HG03039 (cell line): Measurements from ENCODE around the gene GRHPR.
"Not testable (repeated sequence)": the region's sequence is repeated elsewhere in the genome, so short reads cannot be mapped to it uniquely, and the experiment has no call there.

Source experiments
- ATAC-seq: cut with Tn5 transposase; IDR thresholded peaks from one replicate; pipeline ENCODE4 v1.9.1; 2021; ENCODE audit warnings: mild to moderate bottlenecking, moderate library complexity; ENCODE audit not compliant: unreplicated experiment

Gene GRHPR

DNA sequence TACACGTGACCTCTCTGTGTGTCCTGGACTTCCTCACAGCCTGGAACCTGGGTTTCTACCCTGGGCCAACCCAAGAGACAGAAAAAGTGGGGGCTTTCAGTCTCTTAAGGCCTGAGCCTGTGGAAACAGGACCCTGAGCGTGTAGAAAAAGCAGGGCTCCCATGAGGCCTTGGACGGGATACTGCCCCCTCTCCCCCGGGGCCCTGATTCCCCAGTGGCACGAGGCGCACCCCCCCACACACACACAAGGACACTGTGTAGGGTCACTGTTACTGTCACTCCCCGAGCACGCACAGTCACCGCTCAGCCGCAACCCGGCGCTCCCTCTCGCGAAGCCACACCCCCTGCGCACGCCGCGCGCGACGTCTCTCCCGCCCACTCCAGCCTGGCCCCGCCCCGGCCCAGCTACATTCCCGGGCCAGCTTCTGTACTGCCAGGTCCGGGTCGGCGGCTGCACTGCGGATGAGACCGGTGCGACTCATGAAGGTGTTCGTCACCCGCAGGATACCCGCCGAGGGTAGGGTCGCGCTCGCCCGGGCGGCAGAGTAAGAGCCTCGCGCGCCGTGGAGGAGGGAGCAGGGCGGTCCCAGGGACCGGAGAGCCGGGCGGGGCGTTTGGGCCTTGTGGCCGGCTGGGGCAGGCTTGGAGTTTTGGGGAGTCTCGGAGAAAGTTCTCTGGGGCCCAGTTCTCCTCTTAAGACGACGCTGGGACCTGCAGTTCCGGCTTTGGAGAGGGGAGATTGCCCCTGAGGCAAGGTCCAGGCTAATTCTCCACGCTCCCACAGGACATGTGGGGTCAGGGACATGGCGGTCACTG lies at the start of gene GRHPR:
GRHPR (plus strand) TSS at position 408 of the 816 bp plus-strand sequence; CDS start at position 463, 55 bp downstream.
- peak; percentile 92 for ATAC-seq

DNA sequence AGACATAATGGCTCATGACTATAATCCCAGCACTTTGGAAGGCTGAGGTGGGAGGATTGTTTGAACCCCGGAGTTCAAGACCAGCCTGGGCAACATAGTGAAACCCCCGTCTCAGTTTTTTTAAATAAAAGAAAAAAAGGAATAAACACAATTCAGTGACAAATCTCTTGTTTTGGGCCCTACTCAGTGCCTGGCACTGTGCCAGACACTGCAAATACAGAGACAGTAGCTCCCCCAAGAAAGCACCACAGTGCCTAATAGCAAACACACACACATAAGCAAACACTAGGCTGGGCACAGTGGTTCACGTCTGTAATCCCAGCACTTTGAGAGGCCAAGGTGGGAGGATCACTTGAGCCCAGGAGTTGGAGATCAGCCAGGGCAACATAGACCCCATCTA lies 49.7 kb upstream of the GRHPR start:
- no peak for ATAC-seq

- ATAC-seq: no peak
Measured at GRCh38 chr9:37373621-37374020, 48.9 kb upstream of the GRHPR start.

GRCh38 chr9:37374892-37375291 lies 47.6 kb upstream of the GRHPR start:
- ATAC-seq: no peak

DNA sequence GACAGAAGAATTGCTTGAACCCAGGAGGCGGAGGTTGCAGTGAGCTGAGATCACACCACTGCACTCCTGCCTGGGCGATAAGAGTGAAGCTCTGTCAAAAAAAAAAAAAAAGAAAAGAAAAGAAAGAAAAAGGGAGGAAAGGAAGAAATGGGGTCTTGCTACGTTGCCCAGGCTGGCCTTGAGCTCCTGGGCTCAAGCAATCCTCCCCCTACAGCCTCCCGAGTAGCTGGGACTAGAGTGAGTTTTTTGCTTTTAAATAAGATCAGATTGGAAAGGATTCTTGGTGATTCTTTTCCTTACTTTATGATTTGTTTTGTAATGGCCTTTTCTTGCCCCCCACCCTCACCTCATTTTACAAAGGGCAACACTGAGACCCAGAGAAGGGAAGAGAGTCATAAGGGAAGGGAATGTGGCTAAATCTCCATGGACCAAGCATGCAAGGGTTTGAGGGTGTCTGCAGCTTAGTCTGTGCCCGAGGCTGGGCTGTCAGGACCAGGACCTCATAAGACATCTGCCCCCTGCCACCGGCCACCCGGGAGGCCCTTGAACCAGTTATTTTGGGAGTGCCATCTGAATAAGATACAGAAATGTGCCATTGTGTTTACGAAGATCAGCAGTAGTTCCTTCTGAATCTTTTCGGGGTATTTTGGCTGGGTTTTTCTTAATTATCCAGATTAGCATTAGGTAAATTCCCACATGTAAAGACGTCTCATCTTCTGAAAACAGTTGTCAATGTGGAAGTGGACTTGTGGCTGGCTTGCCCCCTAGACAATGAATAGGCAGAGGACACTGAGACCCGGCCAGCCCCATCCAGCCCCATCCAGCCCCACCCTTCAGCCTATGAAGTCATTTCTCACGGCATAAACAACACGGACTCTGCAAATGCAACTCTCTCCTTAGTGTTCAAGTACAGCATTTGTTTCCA lies 44.5 kb upstream of the GRHPR start:
- ATAC-seq: no peak

DNA sequence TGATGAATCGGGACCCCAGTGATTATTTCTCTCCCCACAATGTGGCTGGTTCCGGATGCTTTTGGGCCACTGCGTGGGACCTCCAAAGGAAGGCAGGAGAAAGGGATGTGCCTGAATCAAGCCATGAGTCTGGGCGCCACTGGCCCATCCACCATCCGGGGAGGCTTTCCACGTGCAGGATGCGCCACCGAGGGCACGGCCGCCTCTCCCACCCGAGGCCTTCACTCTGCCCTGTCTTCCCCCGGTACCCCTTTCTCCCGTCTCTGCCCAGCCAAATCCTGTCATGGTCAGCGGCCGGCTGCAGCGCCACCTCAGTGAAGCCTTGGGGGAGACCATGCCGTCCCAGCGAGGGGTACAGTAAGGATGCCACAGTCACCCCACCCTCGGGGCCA lies 43.9 kb upstream of the GRHPR start:
- no peak for ATAC-seq

GRCh38 chr9:37379835-37380234 lies 42.7 kb upstream of the GRHPR start:
- ATAC-seq: no peak

- ATAC-seq: no peak
Measured at GRCh38 chr9:37380570-37380969, 41.9 kb upstream of the GRHPR start.

- ATAC-seq: no peak
Measured at GRCh38 chr9:37381094-37381741, 41.3 kb upstream of the GRHPR start.

- ATAC-seq: no peak
Measured at GRCh38 chr9:37382161-37382981, 40.1 kb upstream of the GRHPR start.

DNA sequence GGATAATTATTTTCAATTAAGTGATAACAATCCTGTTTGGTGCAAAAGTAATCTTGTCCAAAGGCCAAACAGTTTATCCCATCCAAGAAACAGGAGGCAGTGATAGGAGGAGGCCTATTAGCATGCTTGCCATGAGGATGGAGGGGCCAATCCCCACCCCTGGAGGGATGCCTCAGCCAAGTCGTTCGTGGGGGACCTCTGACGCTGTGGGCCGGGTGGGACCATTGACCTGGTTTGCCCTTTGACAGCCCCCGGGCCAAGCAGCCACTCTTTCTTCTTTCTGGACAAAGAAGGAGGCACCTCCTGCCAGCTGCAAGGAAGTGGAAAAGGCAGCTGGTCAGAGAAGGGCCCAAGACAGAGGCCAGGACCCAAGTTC lies 39.5 kb upstream of the GRHPR start:
- no peak for ATAC-seq

DNA sequence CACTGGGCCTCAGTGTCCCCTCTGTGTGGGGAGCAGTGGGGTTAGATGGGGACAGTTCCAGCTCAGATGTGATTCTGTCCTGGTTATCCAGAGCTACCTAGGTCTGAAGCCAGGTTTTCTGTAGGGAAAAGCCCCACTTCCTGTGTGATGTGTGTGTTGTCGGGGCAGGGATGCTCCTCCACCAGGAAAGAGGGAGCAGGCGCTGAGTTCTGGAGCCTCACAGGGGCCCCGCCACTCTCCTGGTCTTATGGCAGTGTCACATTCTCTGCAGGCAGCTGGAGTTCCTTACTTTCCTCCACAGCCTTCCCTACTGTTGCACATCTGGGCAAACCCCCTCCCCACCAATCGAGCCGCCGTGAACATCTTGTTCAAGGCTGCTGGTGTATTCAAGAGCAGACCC lies 39.1 kb upstream of the GRHPR start:
- no peak for ATAC-seq

GRCh38 chr9:37383876-37384746 lies 38.4 kb upstream of the GRHPR start:
- no peak for ATAC-seq

DNA sequence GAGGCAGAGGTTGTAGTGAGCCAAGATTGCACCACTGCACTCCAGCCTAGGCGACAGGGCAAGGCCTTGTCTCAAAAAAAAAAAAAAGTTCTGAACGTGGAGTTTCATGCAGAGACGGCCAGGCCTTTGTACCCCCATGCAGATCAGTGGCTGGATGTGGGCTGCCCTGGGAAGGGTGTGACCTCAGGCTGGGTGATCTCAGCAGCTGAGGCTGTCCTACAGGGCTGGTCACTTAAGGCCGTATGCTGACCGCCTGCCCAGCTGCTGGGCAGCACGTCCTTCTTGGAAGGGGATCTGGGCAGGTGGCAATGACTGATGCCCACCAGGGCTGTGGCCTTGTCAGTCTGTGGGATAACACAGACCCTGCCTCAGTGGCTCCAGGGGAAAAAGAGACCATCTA lies 37.2 kb upstream of the GRHPR start:
- ATAC-seq: no peak

GRCh38 chr9:37386988-37387387 lies 35.5 kb upstream of the GRHPR start:
- no peak for ATAC-seq

DNA sequence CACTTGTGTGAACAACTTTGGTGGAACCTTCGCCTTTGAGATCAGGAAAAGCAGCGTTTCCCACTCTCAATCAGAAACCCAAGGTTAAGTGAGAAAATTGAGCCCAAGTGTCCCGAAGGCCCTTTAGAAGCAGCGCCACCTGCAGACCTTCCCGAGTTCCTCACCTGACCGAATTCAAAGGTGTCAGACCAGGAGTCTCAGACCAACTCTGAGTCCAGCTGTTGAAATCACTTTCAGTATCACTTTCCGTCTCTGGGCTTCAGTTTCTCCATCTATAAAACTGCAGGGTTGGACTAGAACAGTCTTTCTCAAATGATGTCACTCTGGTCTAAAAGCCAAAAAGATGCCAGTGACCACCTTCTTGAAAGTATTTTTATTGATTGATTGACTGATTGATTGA lies 31.7 kb upstream of the GRHPR start:
- peak; percentile 72 for ATAC-seq

DNA sequence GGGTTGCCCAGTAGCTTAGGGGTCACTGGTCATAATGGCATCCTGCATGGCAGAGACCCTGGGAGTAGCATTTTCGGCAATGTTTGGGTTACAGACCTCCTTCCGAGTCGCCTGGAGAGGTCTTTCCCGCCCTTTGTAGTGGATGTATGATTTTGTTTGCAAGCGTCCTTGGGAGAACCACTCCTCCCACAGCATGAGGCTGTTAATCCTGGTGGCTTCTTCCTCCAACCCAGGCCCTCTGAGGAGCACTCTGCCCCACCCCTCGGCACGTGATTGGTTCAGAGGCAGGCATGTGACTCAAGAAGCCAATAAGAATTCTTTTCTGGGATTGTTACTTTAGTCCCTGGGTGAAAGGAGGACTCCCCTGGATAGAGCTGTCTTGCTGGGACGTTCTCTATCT lies 30.2 kb upstream of the GRHPR start:
- ATAC-seq: no peak

DNA sequence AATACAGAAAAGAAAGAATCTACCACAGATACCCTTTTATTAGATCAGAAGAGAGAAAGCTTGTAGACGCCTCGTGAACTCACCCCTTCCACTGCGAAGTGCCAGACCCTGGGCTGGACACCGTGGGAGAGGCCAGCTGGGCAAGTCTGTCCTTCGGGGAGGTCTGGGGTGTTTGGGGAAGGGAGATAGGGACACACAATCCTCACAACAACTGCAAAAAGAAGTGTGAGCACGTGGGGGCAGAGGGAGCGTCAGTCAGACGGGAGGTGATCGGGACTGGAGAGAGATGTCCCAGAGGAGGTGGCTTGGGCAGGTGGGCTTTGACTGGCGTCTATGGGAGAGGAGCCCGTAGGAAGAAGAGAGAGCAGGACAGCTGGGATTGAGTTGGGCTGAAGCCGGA lies 27.3 kb upstream of the GRHPR start:
- ATAC-seq: no peak

DNA sequence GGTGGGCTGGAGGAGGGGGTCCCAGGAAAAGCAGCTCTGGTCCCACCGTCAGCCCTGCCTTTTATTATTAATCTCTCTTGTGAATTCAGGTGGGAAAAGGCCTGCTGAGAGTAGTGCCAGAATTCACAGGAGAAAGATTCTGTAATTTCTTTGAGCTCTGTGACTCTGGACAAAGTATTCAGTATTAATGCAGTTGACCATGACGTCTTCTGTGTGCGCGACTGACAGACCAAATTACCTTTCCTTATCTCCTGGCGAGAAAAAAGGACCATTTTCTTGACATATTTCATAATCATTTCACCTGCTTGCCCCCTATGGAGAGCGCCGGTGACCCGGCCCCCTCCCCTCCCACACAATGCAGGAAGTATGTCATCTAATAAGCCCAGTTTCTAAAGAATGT lies 26.8 kb upstream of the GRHPR start:
- no peak for ATAC-seq

DNA sequence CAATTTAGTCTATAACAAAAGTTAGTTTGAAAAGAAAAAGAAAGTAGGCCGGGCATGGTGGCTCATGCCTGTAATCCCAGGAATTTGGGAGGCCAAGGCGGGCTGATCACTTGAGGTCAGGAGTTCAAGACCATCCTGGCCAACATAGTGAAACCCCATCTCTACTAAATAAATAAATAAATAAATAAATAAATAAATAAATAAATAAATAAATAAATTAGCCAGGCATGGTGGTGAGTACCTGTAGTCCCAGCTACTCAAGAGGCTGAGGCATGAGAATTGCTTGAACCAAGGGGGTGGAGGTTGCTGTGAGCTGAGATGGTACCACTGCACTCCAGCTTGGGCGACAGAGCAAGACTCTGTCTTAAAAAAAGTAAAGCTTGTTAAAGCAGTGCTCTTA lies 24.5 kb upstream of the GRHPR start:
- ATAC-seq: not testable (repeated sequence)
